ENCODE results near the gene CD2BP2. TPM values are rescaled to one million over a fixed set of nuclear protein-coding genes. Genes with fewer than 3 reads are reported as not detected.
A peak's percentile ranks its signal among the peaks of the same experiment; 100 is the strongest.

The CD2BP2 gene
- total and polyA plus RNA-seq, 2 of the 13 experiments (the other 11 are each of a cell fraction or from before 2014, with no cell fraction given) = 24.9 to 54.6 TPM

DNA sequence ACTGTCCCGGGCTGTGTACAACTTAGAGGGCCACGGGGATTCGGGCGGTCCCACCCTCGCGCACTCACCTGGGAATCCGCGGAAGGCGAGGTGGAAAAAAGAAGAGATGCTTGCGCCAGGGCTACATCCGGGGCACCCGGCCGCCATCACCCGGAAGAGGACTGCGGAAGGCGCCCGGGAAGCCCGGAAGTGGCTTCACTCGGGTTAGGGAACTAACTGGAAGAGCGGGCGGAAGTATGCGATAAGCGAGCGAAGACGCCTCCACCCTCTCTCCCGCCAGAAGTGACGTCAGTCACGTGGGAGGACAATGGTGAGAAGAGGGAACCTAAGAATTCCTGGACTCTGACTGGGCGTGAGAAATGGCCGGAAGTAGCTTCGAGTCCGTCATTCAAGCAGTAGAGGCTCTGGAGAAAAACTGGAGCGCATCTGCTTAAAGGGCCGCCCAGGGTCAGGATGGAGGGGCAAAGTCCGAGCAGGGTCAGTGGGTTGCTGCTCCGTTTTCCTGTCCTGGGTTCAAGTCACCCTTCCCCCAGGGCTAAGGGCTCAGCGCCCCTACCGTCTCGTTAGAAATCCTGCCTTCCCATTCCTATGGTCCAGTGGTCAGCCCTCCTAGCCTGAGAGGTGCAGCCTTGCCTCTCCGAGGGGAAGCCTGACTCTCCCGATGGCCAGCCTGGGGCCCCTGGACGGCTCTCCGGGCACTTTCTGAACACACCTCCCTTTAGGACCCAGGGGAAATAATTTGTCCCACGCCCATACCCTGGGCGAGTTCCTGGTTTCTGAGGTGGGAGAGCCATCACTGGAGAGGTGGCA is at the start of gene CD2BP2 (continued):
- TF ChIP-seq, protein P1, sequence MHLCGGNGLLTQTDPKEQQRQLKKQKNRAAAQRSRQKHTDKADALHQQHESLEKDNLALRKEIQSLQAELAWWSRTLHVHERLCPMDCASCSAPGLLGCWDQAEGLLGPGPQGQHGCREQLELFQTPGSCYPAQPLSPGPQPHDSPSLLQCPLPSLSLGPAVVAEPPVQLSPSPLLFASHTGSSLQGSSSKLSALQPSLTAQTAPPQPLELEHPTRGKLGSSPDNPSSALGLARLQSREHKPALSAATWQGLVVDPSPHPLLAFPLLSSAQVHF (CRISPR knock-in tag; IDR thresholded peaks at IDR 0.05) = 0 out of 2 replicates have a peak, but pooled peaks have one; percentile 76
- TF ChIP-seq ZNF879 (CRISPR knock-in tag; IDR thresholded peaks at IDR 0.05) (no peak), ZNF720 (CRISPR knock-in tag; IDR thresholded peaks at IDR 0.05) (no peak), MAFG (CRISPR knock-in tag; IDR thresholded peaks at IDR 0.05) (no peak), TCF7L2 (IDR thresholded peaks at IDR 0.05; ENCODE audit: low read depth, low read length) (no peak), ZSCAN21 (CRISPR knock-in tag; IDR thresholded peaks at IDR 0.05; ENCODE audit: borderline replicate concordance) (peak; percentile 79), ZNF121 (CRISPR knock-in tag; IDR thresholded peaks at IDR 0.05) (peak; percentile 74), ZNF703 (CRISPR knock-in tag; IDR thresholded peaks at IDR 0.05; ENCODE audit: borderline replicate concordance) (no peak)
- TF ChIP-seq, protein P2, sequence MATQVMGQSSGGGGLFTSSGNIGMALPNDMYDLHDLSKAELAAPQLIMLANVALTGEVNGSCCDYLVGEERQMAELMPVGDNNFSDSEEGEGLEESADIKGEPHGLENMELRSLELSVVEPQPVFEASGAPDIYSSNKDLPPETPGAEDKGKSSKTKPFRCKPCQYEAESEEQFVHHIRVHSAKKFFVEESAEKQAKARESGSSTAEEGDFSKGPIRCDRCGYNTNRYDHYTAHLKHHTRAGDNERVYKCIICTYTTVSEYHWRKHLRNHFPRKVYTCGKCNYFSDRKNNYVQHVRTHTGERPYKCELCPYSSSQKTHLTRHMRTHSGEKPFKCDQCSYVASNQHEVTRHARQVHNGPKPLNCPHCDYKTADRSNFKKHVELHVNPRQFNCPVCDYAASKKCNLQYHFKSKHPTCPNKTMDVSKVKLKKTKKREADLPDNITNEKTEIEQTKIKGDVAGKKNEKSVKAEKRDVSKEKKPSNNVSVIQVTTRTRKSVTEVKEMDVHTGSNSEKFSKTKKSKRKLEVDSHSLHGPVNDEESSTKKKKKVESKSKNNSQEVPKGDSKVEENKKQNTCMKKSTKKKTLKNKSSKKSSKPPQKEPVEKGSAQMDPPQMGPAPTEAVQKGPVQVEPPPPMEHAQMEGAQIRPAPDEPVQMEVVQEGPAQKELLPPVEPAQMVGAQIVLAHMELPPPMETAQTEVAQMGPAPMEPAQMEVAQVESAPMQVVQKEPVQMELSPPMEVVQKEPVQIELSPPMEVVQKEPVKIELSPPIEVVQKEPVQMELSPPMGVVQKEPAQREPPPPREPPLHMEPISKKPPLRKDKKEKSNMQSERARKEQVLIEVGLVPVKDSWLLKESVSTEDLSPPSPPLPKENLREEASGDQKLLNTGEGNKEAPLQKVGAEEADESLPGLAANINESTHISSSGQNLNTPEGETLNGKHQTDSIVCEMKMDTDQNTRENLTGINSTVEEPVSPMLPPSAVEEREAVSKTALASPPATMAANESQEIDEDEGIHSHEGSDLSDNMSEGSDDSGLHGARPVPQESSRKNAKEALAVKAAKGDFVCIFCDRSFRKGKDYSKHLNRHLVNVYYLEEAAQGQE (IDR thresholded peaks at IDR 0.05; ENCODE audit: borderline replicate concordance in 1 of 2, low read depth in 1 of 2, low read length in 2 of 2) = no peak; a peak in 1 of 4 replicates
- TF ChIP-seq, protein P3, sequence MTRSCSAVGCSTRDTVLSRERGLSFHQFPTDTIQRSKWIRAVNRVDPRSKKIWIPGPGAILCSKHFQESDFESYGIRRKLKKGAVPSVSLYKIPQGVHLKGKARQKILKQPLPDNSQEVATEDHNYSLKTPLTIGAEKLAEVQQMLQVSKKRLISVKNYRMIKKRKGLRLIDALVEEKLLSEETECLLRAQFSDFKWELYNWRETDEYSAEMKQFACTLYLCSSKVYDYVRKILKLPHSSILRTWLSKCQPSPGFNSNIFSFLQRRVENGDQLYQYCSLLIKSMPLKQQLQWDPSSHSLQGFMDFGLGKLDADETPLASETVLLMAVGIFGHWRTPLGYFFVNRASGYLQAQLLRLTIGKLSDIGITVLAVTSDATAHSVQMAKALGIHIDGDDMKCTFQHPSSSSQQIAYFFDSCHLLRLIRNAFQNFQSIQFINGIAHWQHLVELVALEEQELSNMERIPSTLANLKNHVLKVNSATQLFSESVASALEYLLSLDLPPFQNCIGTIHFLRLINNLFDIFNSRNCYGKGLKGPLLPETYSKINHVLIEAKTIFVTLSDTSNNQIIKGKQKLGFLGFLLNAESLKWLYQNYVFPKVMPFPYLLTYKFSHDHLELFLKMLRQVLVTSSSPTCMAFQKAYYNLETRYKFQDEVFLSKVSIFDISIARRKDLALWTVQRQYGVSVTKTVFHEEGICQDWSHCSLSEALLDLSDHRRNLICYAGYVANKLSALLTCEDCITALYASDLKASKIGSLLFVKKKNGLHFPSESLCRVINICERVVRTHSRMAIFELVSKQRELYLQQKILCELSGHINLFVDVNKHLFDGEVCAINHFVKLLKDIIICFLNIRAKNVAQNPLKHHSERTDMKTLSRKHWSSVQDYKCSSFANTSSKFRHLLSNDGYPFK (CRISPR knock-in tag; IDR thresholded peaks at IDR 0.05; ENCODE audit: borderline replicate concordance) = peak; percentile 99
- TF ChIP-seq, protein P4, sequence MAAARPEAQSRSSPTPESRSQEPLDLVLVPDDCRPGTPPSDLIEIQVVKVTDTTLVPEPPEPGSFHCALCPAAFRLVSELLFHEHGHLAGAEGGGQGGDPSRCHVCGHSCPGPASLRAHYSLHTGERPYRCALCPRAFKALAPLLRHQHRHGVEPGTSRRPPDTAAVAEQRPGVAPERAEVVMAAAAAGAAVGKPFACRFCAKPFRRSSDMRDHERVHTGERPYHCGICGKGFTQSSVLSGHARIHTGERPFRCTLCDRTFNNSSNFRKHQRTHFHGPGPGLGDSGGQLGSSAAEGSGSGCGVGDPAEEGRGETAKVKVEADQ (CRISPR knock-in tag; IDR thresholded peaks at IDR 0.05; ENCODE audit: borderline replicate concordance) = no peak
- TF ChIP-seq, protein P5, sequence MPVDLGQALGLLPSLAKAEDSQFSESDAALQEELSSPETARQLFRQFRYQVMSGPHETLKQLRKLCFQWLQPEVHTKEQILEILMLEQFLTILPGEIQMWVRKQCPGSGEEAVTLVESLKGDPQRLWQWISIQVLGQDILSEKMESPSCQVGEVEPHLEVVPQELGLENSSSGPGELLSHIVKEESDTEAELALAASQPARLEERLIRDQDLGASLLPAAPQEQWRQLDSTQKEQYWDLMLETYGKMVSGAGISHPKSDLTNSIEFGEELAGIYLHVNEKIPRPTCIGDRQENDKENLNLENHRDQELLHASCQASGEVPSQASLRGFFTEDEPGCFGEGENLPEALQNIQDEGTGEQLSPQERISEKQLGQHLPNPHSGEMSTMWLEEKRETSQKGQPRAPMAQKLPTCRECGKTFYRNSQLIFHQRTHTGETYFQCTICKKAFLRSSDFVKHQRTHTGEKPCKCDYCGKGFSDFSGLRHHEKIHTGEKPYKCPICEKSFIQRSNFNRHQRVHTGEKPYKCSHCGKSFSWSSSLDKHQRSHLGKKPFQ (CRISPR knock-in tag; IDR thresholded peaks at IDR 0.05; ENCODE audit: insufficient replicate concordance) = no peak
- TF ChIP-seq, protein P6, sequence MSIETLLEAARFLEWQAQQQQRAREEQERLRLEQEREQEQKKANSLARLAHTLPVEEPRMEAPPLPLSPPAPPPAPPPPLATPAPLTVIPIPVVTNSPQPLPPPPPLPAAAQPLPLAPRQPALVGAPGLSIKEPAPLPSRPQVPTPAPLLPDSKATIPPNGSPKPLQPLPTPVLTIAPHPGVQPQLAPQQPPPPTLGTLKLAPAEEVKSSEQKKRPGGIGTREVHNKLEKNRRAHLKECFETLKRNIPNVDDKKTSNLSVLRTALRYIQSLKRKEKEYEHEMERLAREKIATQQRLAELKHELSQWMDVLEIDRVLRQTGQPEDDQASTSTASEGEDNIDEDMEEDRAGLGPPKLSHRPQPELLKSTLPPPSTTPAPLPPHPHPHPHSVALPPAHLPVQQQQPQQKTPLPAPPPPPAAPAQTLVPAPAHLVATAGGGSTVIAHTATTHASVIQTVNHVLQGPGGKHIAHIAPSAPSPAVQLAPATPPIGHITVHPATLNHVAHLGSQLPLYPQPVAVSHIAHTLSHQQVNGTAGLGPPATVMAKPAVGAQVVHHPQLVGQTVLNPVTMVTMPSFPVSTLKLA (IDR thresholded peaks at IDR 0.05) = peak; percentile 57
